ENCODE data around the gene GABBR2.

GABBR2 gene

DNA sequence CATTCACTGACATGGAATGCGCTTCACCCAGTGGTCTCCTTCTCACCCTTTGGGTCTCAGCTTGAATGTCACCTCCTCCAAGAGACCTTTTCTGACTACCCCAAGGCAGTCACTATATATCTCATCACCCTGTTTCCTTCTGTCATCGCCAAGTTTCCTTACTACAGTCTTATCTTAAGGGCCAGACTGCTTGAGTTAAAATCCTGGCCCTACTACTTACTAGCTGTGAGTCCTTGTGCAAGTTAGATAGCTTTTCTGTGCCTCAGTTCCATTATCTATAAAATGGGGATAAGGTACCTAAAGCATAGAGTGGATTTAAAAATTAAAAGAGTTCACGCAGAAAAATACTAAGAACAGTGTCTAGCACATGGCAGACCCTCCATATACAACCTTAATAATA is 132.4 kb downstream of the GABBR2 start:
- H3K36me3 ChIP-seq (ENCODE audit: control insufficient read depth, insufficient read depth, low read length) = no peaks in the 10 kb centered on the region
- no peak for DNase-seq
- H3K4me3 ChIP-seq (ENCODE audit: insufficient read depth, low read depth, low read length, poor library complexity, severe bottlenecking) = no peak overlapping the region
- H3K27me3 ChIP-seq (replicated peaks; ENCODE audit: control insufficient read depth, insufficient read depth, low read length, poor library complexity, severe bottlenecking) = no peaks in the 10 kb centered on the region
- H3K9me3 ChIP-seq (ENCODE audit: control insufficient read depth, low read length) = no peaks in the 10 kb centered on the region
- H3K27ac ChIP-seq (ENCODE audit: insufficient read depth, low read length, poor library complexity, severe bottlenecking) = no peak overlapping the region
- H3K4me1 ChIP-seq (ENCODE audit: control insufficient read depth, insufficient read depth, low read length, poor library complexity, severe bottlenecking) = no peaks in the 10 kb centered on the region

DNA sequence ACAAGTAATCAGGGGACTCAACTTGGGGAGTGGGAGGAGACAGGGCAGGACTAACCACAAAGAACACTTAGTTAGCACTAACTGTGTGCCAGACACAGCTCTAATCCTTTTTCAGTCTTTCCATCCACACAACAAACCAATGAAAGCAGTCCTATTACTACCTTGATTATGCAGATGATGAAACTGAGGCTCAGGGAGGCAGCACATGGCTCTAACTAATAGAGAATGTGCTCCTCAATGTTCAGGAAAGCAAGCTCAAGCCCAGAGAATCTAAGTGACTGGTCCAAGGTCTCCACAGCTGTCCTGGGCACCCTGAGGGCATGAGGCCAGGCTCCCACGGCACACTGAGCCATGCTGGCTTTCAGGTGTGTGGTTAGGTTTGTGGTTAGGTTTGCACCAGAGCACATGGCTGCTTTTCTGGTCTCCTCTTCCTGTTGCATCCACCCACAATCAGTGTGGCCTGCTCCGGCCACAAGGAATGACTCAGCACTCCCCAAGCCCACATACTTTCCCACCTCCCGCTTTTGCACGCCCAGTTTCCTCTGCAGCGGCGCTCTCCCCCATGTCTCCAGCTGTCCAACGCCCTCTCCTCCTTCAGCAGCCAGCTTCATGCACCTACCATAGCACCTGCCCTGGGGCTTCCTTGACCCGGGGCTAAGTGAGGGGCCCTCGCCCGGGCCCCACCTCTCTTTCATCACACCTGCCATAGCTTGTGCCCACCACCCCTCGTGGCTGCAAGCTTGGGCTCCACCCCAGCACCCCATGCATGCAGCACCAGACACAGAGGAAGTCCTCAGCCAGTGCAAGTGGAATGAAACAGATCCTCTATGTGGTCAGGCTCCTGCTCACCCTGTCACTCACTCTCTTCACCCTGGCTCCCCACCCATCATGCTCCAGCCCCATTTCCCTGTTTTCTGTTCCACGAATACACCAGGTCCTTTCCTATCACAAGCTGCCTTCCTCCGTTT is 133.1 kb downstream of the GABBR2 start:
- Histone ChIP-seq H3K4me1 (ENCODE audit: control insufficient read depth, insufficient read depth, low read length, poor library complexity, severe bottlenecking) (no peaks in the 10 kb centered on the region), H3K27me3 (replicated peaks; ENCODE audit: control insufficient read depth, insufficient read depth, low read length, poor library complexity, severe bottlenecking) (no peaks in the 10 kb centered on the region), H3K4me3 (ENCODE audit: insufficient read depth, low read depth, low read length, poor library complexity, severe bottlenecking) (no peak overlapping the region), H3K27ac (ENCODE audit: insufficient read depth, low read length, poor library complexity, severe bottlenecking) (no peak overlapping the region), H3K9me3 (ENCODE audit: control insufficient read depth, low read length) (no peaks in the 10 kb centered on the region), H3K36me3 (ENCODE audit: control insufficient read depth, insufficient read depth, low read length) (no peaks in the 10 kb centered on the region)
- no peak for DNase-seq

DNA sequence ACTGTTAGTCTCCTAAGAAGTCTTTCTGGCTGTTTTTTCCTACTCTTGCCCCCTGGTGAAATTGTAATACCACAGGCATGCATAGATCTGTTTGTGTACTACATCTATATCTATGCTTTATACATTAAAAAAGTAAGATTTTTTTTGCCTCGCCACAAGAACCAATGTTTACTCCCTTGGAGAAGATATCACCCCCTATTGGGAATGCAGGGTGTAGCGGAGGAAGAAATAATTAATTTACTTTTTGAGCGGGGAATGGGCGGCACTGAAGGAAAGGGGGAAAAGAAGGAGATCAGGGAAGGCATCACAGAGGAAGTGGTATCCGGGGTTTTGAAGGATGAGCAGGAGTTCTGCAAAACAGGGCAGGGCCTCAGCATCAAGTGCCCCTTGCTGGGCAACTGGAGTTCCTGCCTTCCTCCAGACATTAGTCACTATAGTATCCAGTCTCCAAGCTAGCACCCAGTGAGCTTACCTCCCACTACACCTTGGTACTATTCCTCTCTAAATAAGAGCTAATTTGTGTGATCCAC is 134.9 kb downstream of the GABBR2 start:
- Histone ChIP-seq H3K4me3 (ENCODE audit: insufficient read depth, low read depth, low read length, poor library complexity, severe bottlenecking) (no peak overlapping the region), H3K27me3 (replicated peaks; ENCODE audit: control insufficient read depth, insufficient read depth, low read length, poor library complexity, severe bottlenecking) (peaks cover 3% of the 10 kb centered on the region), H3K9me3 (ENCODE audit: control insufficient read depth, low read length) (no peaks in the 10 kb centered on the region), H3K27ac (ENCODE audit: insufficient read depth, low read length, poor library complexity, severe bottlenecking) (no peak overlapping the region), H3K36me3 (ENCODE audit: control insufficient read depth, insufficient read depth, low read length) (no peaks in the 10 kb centered on the region), H3K4me1 (ENCODE audit: control insufficient read depth, insufficient read depth, low read length, poor library complexity, severe bottlenecking) (no peaks in the 10 kb centered on the region)
- DNase-seq = no peak

DNA sequence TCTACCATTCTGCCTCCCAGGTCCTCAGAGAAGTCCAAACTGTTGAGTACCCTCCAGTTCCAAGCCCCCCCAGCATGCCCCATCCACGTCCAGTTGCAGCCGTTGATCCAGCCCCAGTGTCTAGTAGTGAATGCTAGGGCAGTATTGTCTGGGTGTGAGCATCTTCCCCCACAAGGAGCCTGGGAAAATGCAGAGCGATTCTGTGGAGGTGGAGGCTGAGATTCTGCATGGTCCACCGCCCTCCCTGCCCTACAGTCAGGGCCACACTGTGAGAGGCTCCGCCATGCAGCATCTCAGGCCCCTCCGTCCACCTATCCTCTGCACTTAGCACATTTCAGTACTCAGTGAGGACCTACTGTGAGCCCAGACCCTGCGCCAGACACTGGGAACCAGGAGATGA is 135.9 kb downstream of the GABBR2 start:
- Histone ChIP-seq H3K27ac (ENCODE audit: insufficient read depth, low read length, poor library complexity, severe bottlenecking) (no peak overlapping the region), H3K4me3 (ENCODE audit: insufficient read depth, low read depth, low read length, poor library complexity, severe bottlenecking) (no peak overlapping the region), H3K36me3 (ENCODE audit: control insufficient read depth, insufficient read depth, low read length) (no peaks in the 10 kb centered on the region), H3K4me1 (ENCODE audit: control insufficient read depth, insufficient read depth, low read length, poor library complexity, severe bottlenecking) (no peaks in the 10 kb centered on the region), H3K27me3 (replicated peaks; ENCODE audit: control insufficient read depth, insufficient read depth, low read length, poor library complexity, severe bottlenecking) (peaks cover 3% of the 10 kb centered on the region), H3K9me3 (ENCODE audit: control insufficient read depth, low read length) (no peaks in the 10 kb centered on the region)
- no peak for DNase-seq

DNA sequence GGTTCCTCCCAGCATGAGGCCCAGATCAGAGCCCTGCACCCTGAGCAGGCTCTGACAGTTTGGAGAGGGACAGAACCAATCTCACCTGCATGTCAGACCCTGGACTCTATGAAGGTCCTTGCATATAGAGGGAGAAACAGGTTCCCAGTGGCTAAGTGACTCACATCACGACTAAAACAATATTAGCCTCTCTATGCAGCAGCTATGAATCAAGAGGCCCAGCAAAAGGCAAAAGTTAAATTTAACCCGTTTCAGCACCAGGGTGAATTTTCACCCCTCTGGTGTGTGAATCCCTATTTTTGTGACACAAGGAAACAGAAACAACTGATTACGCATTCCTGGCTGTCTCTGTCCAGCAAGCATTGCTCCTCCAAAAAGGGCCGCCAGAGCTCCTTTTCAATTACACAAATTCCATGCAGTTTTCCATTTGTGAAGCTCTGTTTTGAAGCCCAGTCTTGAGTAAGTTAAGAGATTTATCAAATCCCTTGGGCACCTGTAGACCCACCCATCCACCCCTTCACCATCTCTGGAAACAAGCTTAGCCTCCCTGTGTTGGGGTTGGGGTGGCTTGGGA is 136.6 kb downstream of the GABBR2 start:
- Histone ChIP-seq H3K4me3 (ENCODE audit: insufficient read depth, low read depth, low read length, poor library complexity, severe bottlenecking) (no peak overlapping the region), H3K9me3 (ENCODE audit: control insufficient read depth, low read length) (no peaks in the 10 kb centered on the region), H3K27me3 (replicated peaks; ENCODE audit: control insufficient read depth, insufficient read depth, low read length, poor library complexity, severe bottlenecking) (peaks cover 3% of the 10 kb centered on the region), H3K27ac (ENCODE audit: insufficient read depth, low read length, poor library complexity, severe bottlenecking) (no peak overlapping the region), H3K36me3 (ENCODE audit: control insufficient read depth, insufficient read depth, low read length) (no peaks in the 10 kb centered on the region), H3K4me1 (ENCODE audit: control insufficient read depth, insufficient read depth, low read length, poor library complexity, severe bottlenecking) (no peaks in the 10 kb centered on the region)
- no peak for DNase-seq

DNA sequence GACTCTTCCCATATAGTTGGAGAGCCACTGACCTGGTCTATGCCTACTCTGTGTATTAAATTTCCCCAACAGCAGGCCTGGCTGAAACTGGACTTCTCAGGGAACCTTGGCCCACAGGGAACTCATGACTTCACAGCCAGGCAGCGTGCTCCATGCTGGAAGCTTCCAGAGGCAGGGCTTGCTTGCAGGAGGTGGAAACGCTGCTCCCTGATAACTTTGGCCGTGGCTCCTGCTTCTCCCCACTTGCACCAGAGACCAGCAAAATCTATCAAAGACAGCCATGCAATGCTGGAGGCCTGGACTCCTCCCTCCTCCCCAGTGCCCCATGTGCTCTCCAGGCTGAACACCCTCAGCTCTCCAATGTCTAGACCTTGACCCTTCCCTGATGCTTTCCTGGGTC is 137.1 kb downstream of the GABBR2 start:
- Histone ChIP-seq H3K27ac (ENCODE audit: insufficient read depth, low read length, poor library complexity, severe bottlenecking) (no peak overlapping the region), H3K9me3 (ENCODE audit: control insufficient read depth, low read length) (no peaks in the 10 kb centered on the region), H3K4me1 (ENCODE audit: control insufficient read depth, insufficient read depth, low read length, poor library complexity, severe bottlenecking) (no peaks in the 10 kb centered on the region), H3K36me3 (ENCODE audit: control insufficient read depth, insufficient read depth, low read length) (no peaks in the 10 kb centered on the region), H3K27me3 (replicated peaks; ENCODE audit: control insufficient read depth, insufficient read depth, low read length, poor library complexity, severe bottlenecking) (peaks cover 3% of the 10 kb centered on the region), H3K4me3 (ENCODE audit: insufficient read depth, low read depth, low read length, poor library complexity, severe bottlenecking) (no peak overlapping the region)
- DNase-seq = no peak

DNA sequence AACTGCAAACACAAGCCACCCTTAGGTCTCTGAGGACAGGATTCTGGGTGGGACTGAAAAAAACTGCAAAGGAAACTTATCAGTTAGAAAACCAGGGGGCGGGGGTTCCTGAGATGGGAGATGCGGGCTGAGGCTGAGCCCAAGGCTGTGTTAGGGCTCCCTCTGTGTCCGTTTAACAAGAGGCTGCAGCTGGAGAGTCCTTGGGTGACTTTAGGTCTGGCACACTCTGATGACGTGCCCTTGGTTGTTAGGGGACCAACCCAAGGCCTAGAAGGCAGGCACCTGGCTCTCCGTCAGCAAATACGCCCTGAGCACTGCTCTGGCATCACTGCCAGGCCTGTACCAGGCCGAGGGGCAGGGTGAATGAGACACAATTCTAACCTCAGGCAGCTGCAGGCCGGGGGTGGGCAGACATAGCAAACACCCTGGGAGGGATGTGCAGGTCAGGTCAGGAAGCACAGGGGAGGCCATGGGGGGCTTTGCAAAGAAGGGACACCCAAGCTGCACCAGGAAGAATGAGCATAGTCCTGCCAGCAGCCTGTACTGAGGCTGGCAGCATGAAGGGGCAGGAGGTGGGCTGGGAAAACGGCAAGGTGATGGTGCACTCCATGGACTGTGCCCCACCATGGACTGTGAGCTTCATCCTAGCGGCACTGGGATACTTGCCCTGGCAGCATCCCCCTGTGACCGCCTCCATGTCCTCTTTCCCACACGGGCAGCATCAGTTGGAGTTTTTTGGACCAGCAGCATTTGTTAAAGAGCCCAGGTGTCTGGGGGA is 137.9 kb downstream of the GABBR2 start:
- Histone ChIP-seq H3K9me3 (ENCODE audit: control insufficient read depth, low read length) (no peaks in the 10 kb centered on the region), H3K27me3 (replicated peaks; ENCODE audit: control insufficient read depth, insufficient read depth, low read length, poor library complexity, severe bottlenecking) (peaks cover 3% of the 10 kb centered on the region), H3K4me3 (ENCODE audit: insufficient read depth, low read depth, low read length, poor library complexity, severe bottlenecking) (no peak overlapping the region), H3K27ac (ENCODE audit: insufficient read depth, low read length, poor library complexity, severe bottlenecking) (no peak overlapping the region), H3K4me1 (ENCODE audit: control insufficient read depth, insufficient read depth, low read length, poor library complexity, severe bottlenecking) (no peaks in the 10 kb centered on the region), H3K36me3 (ENCODE audit: control insufficient read depth, insufficient read depth, low read length) (no peaks in the 10 kb centered on the region)
- no peak for DNase-seq

DNA sequence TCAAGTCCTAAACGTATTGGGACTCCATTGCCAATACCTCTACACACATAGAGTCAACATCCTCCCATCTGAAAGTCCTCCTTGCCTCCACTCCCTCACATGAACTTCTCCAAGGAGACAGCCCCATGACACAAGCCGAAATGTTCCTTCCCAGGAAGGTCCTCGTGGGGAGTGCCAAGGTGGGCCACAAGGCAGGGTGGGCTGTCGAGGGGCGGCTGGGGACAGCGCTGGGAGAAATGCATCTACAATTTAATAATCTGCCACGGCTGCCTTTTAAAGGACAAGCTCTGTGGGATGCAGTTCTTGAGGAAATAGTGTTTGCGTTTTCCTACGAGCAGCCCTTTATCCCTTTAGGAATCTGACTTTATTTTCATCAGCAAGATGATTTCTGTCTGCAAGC is 138.7 kb downstream of the GABBR2 start:
- H3K27ac ChIP-seq (ENCODE audit: insufficient read depth, low read length, poor library complexity, severe bottlenecking) = no peak overlapping the region
- no peaks in the 10 kb centered on the region for H3K36me3 ChIP-seq (ENCODE audit: control insufficient read depth, insufficient read depth, low read length)
- no peaks in the 10 kb centered on the region for H3K9me3 ChIP-seq (ENCODE audit: control insufficient read depth, low read length)
- H3K27me3 ChIP-seq (replicated peaks; ENCODE audit: control insufficient read depth, insufficient read depth, low read length, poor library complexity, severe bottlenecking) = peaks cover 3% of the 10 kb centered on the region
- H3K4me1 ChIP-seq (ENCODE audit: control insufficient read depth, insufficient read depth, low read length, poor library complexity, severe bottlenecking) = no peaks in the 10 kb centered on the region
- DNase-seq = no peak
- H3K4me3 ChIP-seq (ENCODE audit: insufficient read depth, low read depth, low read length, poor library complexity, severe bottlenecking) = no peak overlapping the region

DNA sequence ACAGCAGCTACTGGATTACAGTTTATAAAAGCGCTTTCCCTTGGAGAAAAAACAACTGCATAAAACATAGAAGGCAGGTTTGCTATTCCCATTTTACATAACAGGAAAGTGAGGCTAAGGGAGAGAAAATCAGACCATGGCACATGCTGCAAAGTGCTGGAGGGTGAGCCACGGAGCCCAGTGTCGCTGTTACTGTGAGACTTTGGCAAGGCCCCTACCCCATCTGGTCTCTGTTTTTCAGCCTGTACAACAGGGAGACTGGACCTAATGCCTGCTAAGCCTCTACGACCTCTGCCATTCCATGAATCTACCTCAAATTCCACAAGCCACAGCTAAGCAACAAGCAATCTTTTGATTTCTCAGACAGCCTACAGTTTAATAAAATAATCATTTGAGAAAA is 139.2 kb downstream of the GABBR2 start:
- Histone ChIP-seq H3K4me3 (ENCODE audit: insufficient read depth, low read depth, low read length, poor library complexity, severe bottlenecking) (no peak overlapping the region), H3K27ac (ENCODE audit: insufficient read depth, low read length, poor library complexity, severe bottlenecking) (no peak overlapping the region), H3K4me1 (ENCODE audit: control insufficient read depth, insufficient read depth, low read length, poor library complexity, severe bottlenecking) (no peaks in the 10 kb centered on the region), H3K9me3 (ENCODE audit: control insufficient read depth, low read length) (no peaks in the 10 kb centered on the region), H3K36me3 (ENCODE audit: control insufficient read depth, insufficient read depth, low read length) (no peaks in the 10 kb centered on the region), H3K27me3 (replicated peaks; ENCODE audit: control insufficient read depth, insufficient read depth, low read length, poor library complexity, severe bottlenecking) (peaks cover 3% of the 10 kb centered on the region)
- no peak for DNase-seq
